ENCODE results near the gene FAM163A.

DNA sequence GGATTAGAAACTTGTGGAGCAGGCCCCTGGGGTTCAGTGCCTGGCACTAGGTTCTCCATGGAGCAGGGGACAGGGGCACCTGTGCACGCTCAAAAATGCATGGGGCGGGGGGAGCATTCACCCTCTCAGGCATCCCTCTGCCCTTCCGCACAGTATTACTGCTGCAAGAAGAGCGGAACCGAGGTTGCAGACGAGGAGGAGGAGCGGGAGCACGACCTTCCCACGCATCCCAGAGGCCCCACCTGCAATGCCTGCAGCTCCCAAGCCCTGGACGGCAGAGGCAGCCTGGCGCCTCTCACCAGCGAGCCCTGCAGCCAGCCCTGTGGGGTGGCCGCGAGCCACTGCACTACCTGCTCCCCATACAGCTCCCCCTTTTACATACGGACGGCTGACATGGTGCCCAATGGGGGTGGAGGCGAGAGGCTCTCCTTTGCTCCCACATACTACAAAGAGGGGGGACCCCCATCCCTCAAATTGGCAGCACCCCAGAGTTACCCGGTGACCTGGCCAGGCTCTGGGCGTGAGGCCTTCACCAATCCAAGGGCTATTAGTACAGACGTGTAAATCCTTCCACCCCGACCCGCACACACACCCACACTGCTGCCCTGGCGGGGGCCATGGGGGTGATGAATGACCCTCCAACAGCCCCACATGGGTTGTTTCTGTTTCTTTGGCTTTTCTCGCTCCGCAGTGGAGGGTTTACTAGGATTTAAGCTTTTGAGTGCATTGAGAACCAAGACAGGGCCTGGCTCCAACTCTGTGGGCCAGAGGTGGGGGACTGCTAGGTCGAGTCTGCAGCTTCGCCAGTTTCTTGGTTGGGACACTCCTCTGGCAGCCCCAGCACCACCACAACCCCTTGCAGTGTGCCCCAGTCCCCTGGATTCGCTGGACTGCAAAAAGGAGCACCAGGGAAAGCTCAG, 70.8 kb downstream of the FAM163A start:
- TF ChIP-seq, protein P1, sequence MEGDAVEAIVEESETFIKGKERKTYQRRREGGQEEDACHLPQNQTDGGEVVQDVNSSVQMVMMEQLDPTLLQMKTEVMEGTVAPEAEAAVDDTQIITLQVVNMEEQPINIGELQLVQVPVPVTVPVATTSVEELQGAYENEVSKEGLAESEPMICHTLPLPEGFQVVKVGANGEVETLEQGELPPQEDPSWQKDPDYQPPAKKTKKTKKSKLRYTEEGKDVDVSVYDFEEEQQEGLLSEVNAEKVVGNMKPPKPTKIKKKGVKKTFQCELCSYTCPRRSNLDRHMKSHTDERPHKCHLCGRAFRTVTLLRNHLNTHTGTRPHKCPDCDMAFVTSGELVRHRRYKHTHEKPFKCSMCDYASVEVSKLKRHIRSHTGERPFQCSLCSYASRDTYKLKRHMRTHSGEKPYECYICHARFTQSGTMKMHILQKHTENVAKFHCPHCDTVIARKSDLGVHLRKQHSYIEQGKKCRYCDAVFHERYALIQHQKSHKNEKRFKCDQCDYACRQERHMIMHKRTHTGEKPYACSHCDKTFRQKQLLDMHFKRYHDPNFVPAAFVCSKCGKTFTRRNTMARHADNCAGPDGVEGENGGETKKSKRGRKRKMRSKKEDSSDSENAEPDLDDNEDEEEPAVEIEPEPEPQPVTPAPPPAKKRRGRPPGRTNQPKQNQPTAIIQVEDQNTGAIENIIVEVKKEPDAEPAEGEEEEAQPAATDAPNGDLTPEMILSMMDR (IDR thresholded peaks at IDR 0.05) = no peak
- no peak for TF ChIP-seq POLR2A (IDR thresholded peaks at IDR 0.05)

Data from testis (tissue), 2 donors.